DOHH2 (cell line): ENCODE data around the gene CATSPER3.

Experiments
- EZH2phosphoT487 ChIP-seq: fragments of 200-600 bp; sonication (generic); IDR thresholded peaks from 2 replicates; pipeline ENCODE4 v1.6.1; 2017; ENCODE audit warnings: borderline replicate concordance, mild to moderate bottlenecking, antibody characterized with exemption, low read length, moderate library complexity, mixed read lengths
- TF ChIP-seq, protein P1 (sequence below): fragments of 200-600 bp; sonication (generic); IDR thresholded peaks from one replicate; pipeline ENCODE4 v1.5.1; 2014; ENCODE audit warnings: antibody characterized with exemption, mild to moderate bottlenecking, low read depth, low read length; ENCODE audit not compliant: poor library complexity, severe bottlenecking

DNA sequence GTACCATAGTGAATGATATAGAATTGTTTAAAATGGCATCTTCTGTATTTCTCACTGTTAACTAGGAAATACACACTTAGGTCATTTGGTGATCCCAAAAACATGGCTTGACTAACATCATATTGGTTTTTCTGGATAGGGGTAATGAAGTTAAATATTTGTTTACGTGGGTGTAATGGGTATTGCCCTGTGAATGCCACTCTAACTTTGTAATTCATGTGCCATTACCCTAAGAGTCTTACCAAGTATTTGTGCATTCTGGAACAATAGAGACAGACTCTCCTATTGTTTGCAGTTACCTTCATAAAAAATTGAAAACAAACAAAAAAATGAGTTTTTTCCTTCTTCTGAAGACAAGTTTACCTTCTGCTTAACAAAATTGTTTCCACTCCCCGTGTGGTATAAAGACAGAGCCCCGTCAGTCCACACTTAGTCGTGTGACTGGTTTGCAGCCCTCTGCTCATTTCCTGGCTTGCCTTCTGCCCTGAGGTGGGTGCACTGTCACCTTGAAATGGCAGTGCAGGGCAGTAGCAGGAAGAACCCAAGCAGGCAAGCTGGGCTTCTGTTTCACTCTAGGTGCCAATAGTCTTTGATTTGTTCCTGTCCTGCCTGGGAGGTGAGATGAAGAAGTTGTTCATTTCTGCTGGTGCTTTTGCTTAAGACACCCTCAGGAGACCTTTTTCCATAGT is 9.6 kb upstream of the CATSPER3 start:
- TF ChIP-seq, protein P1, sequence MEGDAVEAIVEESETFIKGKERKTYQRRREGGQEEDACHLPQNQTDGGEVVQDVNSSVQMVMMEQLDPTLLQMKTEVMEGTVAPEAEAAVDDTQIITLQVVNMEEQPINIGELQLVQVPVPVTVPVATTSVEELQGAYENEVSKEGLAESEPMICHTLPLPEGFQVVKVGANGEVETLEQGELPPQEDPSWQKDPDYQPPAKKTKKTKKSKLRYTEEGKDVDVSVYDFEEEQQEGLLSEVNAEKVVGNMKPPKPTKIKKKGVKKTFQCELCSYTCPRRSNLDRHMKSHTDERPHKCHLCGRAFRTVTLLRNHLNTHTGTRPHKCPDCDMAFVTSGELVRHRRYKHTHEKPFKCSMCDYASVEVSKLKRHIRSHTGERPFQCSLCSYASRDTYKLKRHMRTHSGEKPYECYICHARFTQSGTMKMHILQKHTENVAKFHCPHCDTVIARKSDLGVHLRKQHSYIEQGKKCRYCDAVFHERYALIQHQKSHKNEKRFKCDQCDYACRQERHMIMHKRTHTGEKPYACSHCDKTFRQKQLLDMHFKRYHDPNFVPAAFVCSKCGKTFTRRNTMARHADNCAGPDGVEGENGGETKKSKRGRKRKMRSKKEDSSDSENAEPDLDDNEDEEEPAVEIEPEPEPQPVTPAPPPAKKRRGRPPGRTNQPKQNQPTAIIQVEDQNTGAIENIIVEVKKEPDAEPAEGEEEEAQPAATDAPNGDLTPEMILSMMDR: no peak
- TF ChIP-seq EZH2phosphoT487: no peak
